KMS-11 (cell line): ENCODE data around the gene TRIM6.

Experiments used
- H2AFZ ChIP-seq: fragments of 200-600 bp; sonication (generic); 2 replicates; pipeline ENCODE4 v1.6.1; 2016; ENCODE audit warnings: antibody characterized with exemption, mixed run types, low read depth
- H3K27ac ChIP-seq: fragments of 200-600 bp; sonication (generic); 2 replicates; pipeline ENCODE4 v1.6.1; 2016; ENCODE audit warnings: mild to moderate bottlenecking, mixed run types
- H3K27me3 ChIP-seq: fragments of 200-600 bp; sonication (generic); 2 replicates; pipeline ENCODE4 v1.6.1; 2017; ENCODE audit warnings: mild to moderate bottlenecking, low read depth, mixed run types, moderate library complexity; ENCODE audit not compliant: insufficient read depth
- H3K36me3 ChIP-seq: fragments of 200-600 bp; sonication (generic); 2 replicates; pipeline ENCODE4 v1.6.1; 2017; ENCODE audit warnings: mild to moderate bottlenecking, mixed run types; ENCODE audit not compliant: insufficient read depth
- H3K4me1 ChIP-seq: fragments of 200-600 bp; sonication (generic); 2 replicates; pipeline ENCODE4 v1.6.1; 2016; ENCODE audit warnings: mild to moderate bottlenecking, low read depth, mixed run types; ENCODE audit not compliant: poor library complexity, severe bottlenecking
- H3K4me2 ChIP-seq: fragments of 200-600 bp; sonication (generic); 2 replicates; pipeline ENCODE4 v1.7.0; 2016; ENCODE audit warnings: mild to moderate bottlenecking, mixed run types
- H3K4me3 ChIP-seq: fragments of 200-600 bp; sonication (generic); IDR thresholded peaks from 2 replicates; pipeline ENCODE4 v1.6.1; 2017; ENCODE audit warnings: low read depth, low read length, mixed read lengths; ENCODE audit not compliant: insufficient read depth
- H3K79me2 ChIP-seq: fragments of 200-600 bp; sonication (generic); 2 replicates; pipeline ENCODE4 v1.6.1; 2016; ENCODE audit warnings: low read depth, mixed run types; ENCODE audit not compliant: insufficient read depth
- H3K9ac ChIP-seq: fragments of 200-600 bp; sonication (generic); 2 replicates; pipeline ENCODE4 v1.6.1; 2016; ENCODE audit warnings: mild to moderate bottlenecking, mixed run types
- H4K20me1 ChIP-seq: fragments of 200-600 bp; sonication (generic); 2 replicates; pipeline ENCODE4 v1.6.1; 2016; ENCODE audit warnings: mild to moderate bottlenecking, mixed run types; ENCODE audit not compliant: insufficient read depth
- TF ChIP-seq, protein P1 (sequence below): fragments of 200-600 bp; sonication (generic); conservative IDR thresholded peaks from 2 replicates; pipeline ENCODE4 v1.6.1; 2017; ENCODE audit warnings: low read depth, mild to moderate bottlenecking, antibody characterized with exemption, low read length, moderate library complexity, mixed read lengths

The TRIM6 gene

DNA sequence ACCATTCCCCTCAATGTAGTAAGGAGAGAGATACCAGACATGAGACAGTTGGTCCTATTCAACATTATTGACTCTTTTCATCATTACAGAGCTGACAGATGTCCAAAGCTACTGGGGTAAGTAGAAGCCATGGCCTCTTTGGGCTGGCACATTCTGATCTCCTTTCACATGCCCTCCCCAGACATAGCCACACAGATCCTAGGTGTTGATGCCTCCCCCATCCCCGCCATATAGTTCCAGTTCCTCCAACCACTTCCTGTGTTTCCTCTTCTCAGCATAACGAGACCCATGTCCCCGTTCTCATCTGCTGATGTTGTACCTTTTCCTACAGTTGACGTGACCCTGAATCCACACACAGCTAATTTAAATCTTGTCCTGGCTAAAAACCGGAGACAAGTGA, 14.0 kb downstream of the TRIM6 start:
- H3K36me3 ChIP-seq, result no peaks in the 10 kb centered on the region
- H3K4me2 ChIP-seq, result no peak overlapping the region
- no peaks in the 10 kb centered on the region for H3K27me3 ChIP-seq
- no peaks in the 10 kb centered on the region for H3K4me1 ChIP-seq
- H2AFZ ChIP-seq, result no peak overlapping the region
- TF ChIP-seq, protein P1, sequence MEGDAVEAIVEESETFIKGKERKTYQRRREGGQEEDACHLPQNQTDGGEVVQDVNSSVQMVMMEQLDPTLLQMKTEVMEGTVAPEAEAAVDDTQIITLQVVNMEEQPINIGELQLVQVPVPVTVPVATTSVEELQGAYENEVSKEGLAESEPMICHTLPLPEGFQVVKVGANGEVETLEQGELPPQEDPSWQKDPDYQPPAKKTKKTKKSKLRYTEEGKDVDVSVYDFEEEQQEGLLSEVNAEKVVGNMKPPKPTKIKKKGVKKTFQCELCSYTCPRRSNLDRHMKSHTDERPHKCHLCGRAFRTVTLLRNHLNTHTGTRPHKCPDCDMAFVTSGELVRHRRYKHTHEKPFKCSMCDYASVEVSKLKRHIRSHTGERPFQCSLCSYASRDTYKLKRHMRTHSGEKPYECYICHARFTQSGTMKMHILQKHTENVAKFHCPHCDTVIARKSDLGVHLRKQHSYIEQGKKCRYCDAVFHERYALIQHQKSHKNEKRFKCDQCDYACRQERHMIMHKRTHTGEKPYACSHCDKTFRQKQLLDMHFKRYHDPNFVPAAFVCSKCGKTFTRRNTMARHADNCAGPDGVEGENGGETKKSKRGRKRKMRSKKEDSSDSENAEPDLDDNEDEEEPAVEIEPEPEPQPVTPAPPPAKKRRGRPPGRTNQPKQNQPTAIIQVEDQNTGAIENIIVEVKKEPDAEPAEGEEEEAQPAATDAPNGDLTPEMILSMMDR, result no peak
- no peaks in the 10 kb centered on the region for H3K79me2 ChIP-seq
- no peak overlapping the region for H3K27ac ChIP-seq
- H3K9ac ChIP-seq, result no peak overlapping the region
- no peaks in the 10 kb centered on the region for H4K20me1 ChIP-seq
- no peak overlapping the region for H3K4me3 ChIP-seq

DNA sequence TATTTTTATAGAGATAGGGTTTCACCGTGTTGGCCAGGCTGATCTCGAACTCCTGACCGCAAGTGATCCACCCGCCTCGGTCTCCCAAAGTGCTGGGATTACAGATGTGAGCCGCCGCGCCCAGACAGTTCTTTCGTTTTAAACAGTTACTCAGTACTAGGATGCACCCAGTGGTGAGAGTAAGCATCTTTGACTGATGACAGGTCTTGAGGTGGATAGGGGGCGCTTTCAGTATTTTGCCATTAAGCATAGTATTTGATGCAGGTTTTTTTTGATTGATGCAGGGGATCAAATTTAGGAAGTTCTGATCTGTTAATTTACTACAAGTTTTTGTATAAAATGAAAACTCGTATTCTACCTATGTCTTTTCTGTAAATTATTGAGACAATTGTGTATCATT, 15.2 kb downstream of the TRIM6 start:
- no peak overlapping the region for H3K4me2 ChIP-seq
- TF ChIP-seq, protein P1, result no peak

DNA sequence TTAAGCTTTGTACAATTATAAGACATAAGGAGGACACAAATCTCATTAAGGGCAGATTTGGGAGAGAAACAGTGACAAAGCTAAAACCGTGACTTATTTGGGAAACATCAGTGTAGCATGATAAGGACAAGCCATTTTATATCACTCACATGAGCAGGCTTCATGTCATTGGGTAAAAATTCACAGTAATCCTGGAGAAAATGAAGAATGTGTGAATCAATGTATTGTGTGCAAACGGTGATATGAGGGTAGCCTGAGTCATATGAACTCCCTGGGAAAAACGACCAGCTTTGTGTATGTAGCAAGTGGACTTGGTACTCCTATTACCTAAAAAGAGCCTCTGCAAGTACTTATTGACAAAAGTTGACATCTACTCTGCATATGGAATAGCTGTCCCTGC, 22.4 kb downstream of the TRIM6 start:
- Histone ChIP-seq H3K4me3 (no peak overlapping the region), H3K79me2 (no peaks in the 10 kb centered on the region), H4K20me1 (no peaks in the 10 kb centered on the region), H3K27me3 (no peaks in the 10 kb centered on the region), H3K4me2 (no peak overlapping the region), H3K9ac (no peak overlapping the region), H2AFZ (no peak overlapping the region), H3K36me3 (no peaks in the 10 kb centered on the region), H3K4me1 (no peaks in the 10 kb centered on the region), H3K27ac (no peak overlapping the region)
- TF ChIP-seq, protein P1, result no peak

More for the DNA sequence above, 15.2 kb downstream of the TRIM6 start:
- Histone ChIP-seq H3K9ac (no peak overlapping the region), H3K79me2 (no peaks in the 10 kb centered on the region), H3K36me3 (no peaks in the 10 kb centered on the region), H2AFZ (no peak overlapping the region), H3K27me3 (no peaks in the 10 kb centered on the region), H3K4me1 (no peaks in the 10 kb centered on the region), H4K20me1 (no peaks in the 10 kb centered on the region), H3K4me3 (no peak overlapping the region), H3K27ac (no peak overlapping the region)

DNA sequence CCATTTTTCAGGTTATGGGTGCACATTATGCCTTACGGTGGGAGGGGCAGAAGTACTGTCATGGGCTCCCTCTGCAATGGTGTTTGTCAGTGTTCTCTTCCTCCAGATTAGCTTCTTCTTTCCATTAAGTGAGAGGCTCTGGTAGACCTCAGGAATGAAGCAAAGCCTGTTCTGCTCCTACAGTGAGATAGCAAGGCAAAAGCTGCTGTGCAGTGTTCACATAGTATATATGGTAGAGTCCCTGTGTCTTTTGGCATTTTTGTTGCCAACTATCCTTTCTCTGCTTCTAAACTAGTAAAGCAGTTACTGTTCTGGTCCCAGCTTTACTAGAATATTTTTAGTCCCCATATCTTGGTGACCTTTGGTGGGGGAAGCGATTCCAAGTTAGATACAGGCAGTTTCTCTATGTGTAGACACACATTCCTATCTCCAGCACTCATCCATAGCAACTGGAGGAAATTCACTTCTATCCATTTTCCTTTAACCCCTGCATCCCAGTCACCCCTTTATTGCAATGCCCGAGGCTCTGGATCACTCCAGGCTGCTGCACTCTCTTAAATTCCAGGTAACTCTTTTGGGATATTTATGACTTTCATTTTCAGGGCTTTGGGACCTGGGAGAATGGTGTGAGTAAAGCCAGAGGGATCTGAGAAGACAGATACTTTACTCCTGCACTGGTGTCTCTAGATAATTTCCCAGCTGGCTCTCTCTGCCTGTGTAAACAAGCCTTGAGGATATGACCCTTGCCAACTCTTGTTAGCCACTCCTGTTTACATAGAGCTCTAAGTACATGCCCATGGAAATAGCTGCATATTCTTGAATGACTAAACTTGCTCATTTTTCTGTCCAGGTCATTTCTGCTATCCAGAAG, 24.4 kb downstream of the TRIM6 start:
- Histone ChIP-seq H3K36me3 (no peaks in the 10 kb centered on the region), H3K4me3 (no peak overlapping the region), H3K9ac (no peak overlapping the region), H3K4me1 (peaks cover 15% of the 10 kb centered on the region), H3K79me2 (no peaks in the 10 kb centered on the region), H2AFZ (no peak overlapping the region), H3K27ac (no peak overlapping the region), H3K27me3 (no peaks in the 10 kb centered on the region), H3K4me2 (no peak overlapping the region), H4K20me1 (no peaks in the 10 kb centered on the region)
- TF ChIP-seq, protein P1, result no peak
